Neural cell (in vitro differentiated cells): Measurements from ENCODE around the gene CEP57. TPM values are rescaled to one million over a fixed set of nuclear protein-coding genes. Genes with fewer than 3 reads are reported as not detected.

Source experiments
- H2AFZ ChIP-seq: fragments of 200-600, 300-800 bp; sonication (generic), shearing (Covaris generic); 2 replicates; pipeline ENCODE4 v1.6.0; 2014; ENCODE audit warnings: low read depth, mild to moderate bottlenecking, antibody characterized with exemption, low read length, moderate library complexity
- H3F3A ChIP-seq: fragments of 200-600 bp; shearing (Covaris generic); 2 replicates; pipeline ENCODE4 v1.6.1; 2016; ENCODE audit warnings: mild to moderate bottlenecking, moderate library complexity, mixed read lengths, antibody characterized with exemption, low read length; ENCODE audit not compliant: insufficient read depth, poor library complexity, severe bottlenecking
- H3K27ac ChIP-seq: fragments of 200-600, 300-800 bp; sonication (generic), shearing (Covaris generic); 2 replicates; pipeline ENCODE4 v1.5.1; 2014; ENCODE audit warnings: mild to moderate bottlenecking, low read length, moderate library complexity
- H3K27me3 ChIP-seq: fragments of 300-800, 200-600 bp; sonication (generic), shearing (Covaris generic); 2 replicates; pipeline ENCODE4 v1.6.0; 2014; ENCODE audit warnings: mild to moderate bottlenecking, low read depth, low read length, moderate library complexity; ENCODE audit not compliant: insufficient read depth
- H3K36me3 ChIP-seq: fragments of 300-800, 200-600 bp; sonication (generic), shearing (Covaris generic); 2 replicates; pipeline ENCODE4 v1.5.1; 2014; ENCODE audit warnings: mild to moderate bottlenecking, antibody characterized with exemption, low read length, moderate library complexity; ENCODE audit not compliant: insufficient read depth
- H3K4me2 ChIP-seq: fragments of 300-800, 200-600 bp; sonication (generic), shearing (Covaris generic); 2 replicates; pipeline ENCODE4 v1.6.0; 2014; ENCODE audit warnings: mild to moderate bottlenecking, low read length
- H3K4me3 ChIP-seq: fragments of 300-800, 200-600 bp; sonication (generic), shearing (Covaris generic); 2 replicates; pipeline ENCODE4 v1.5.1; 2014; ENCODE audit warnings: mild to moderate bottlenecking, low read length, moderate library complexity
- H3K79me2 ChIP-seq: fragments of 200-600 bp; shearing (Covaris generic); replicated peaks from 2 replicates; pipeline ENCODE4 v1.6.0; 2014; ENCODE audit warnings: mild to moderate bottlenecking, low read length, moderate library complexity; ENCODE audit not compliant: insufficient read depth
- H3K9ac ChIP-seq: fragments of 300-800, 200-600 bp; sonication (generic), shearing (Covaris generic); 2 replicates; pipeline ENCODE4 v1.6.1; 2016; ENCODE audit warnings: mild to moderate bottlenecking, low read length, mixed read lengths
- H3K9me2 ChIP-seq: fragments of 200-600 bp; shearing (Covaris generic); 2 replicates; pipeline ENCODE4 v1.6.1; 2016; ENCODE audit warnings: mild to moderate bottlenecking, low read length, mixed read lengths; ENCODE audit not compliant: insufficient read depth
- H3K9me3 ChIP-seq: fragments of 200-600, 300-800 bp; sonication (generic), shearing (Covaris generic); 2 replicates; pipeline ENCODE4 v1.6.1; 2016; ENCODE audit warnings: mild to moderate bottlenecking, mixed run types, low read length, moderate library complexity, mixed read lengths
- H4K20me1 ChIP-seq: fragments of 200-600 bp; shearing (Covaris generic); 2 replicates; pipeline ENCODE4 v1.6.1; 2016; ENCODE audit warnings: mild to moderate bottlenecking, mixed run types; ENCODE audit not compliant: insufficient read depth
- EP300 ChIP-seq: fragments of 450-650 bp; conservative IDR thresholded peaks from 2 replicates; pipeline ENCODE4 v1.6.1; 2014; ENCODE audit warnings: antibody characterized with exemption, mild to moderate bottlenecking, moderate library complexity; ENCODE audit not compliant: poor library complexity, severe bottlenecking
- EZH2 ChIP-seq: fragments of 200-600, 300-800 bp; shearing (Covaris generic), sonication (generic); IDR thresholded peaks from 2 replicates; pipeline ENCODE4 v1.6.1; 2014; ENCODE audit warnings: antibody characterized with exemption, low read length, borderline replicate concordance, mild to moderate bottlenecking; ENCODE audit not compliant: insufficient read depth, poor library complexity, severe bottlenecking
- MXI1 ChIP-seq: fragments of 450-650 bp; conservative IDR thresholded peaks from 2 replicates; pipeline ENCODE4 v1.6.1; 2014; ENCODE audit warnings: antibody characterized with exemption, mild to moderate bottlenecking; ENCODE audit not compliant: poor library complexity, severe bottlenecking
- POLR2AphosphoS5 ChIP-seq: IDR thresholded peaks from 2 replicates; pipeline ENCODE4 v1.6.1; 2012
- RAD21 ChIP-seq: fragments of 450-650 bp; conservative IDR thresholded peaks from 2 replicates; pipeline ENCODE4 v1.6.1; 2014; ENCODE audit warnings: antibody characterized with exemption, mild to moderate bottlenecking, moderate library complexity
- SMC3 ChIP-seq: fragments of 450-650 bp; conservative IDR thresholded peaks from 2 replicates; pipeline ENCODE4 v1.6.1; 2014; ENCODE audit warnings: antibody characterized with exemption, mild to moderate bottlenecking, moderate library complexity; ENCODE audit not compliant: poor library complexity
- TAF1 ChIP-seq: IDR thresholded peaks from 2 replicates; pipeline ENCODE4 v1.6.1; 2012; ENCODE audit warnings: low read depth
- polyA plus RNA-seq: library from polyadenylated mRNA; depleted of rRNA; stranded (reverse); fragments of >200 nt; gene quantifications from 2 replicates; pipeline ENCODE4 v1.2.3, GENCODE V29; 2014
- TF ChIP-seq, protein P1 (sequence below): fragments of 450-650 bp; IDR thresholded peaks from 2 replicates; pipeline ENCODE4 v1.5.1; 2014; ENCODE audit warnings: antibody characterized with exemption, mild to moderate bottlenecking, moderate library complexity; ENCODE audit not compliant: poor library complexity, severe bottlenecking
- TF ChIP-seq, protein P2 (sequence below): IDR thresholded peaks from 2 replicates; pipeline ENCODE4 v1.6.1; 2012; ENCODE audit warnings: borderline replicate concordance

The CEP57 gene
- polyA plus RNA-seq, 1 donor from 2014 or later = 184 TPM

DNA sequence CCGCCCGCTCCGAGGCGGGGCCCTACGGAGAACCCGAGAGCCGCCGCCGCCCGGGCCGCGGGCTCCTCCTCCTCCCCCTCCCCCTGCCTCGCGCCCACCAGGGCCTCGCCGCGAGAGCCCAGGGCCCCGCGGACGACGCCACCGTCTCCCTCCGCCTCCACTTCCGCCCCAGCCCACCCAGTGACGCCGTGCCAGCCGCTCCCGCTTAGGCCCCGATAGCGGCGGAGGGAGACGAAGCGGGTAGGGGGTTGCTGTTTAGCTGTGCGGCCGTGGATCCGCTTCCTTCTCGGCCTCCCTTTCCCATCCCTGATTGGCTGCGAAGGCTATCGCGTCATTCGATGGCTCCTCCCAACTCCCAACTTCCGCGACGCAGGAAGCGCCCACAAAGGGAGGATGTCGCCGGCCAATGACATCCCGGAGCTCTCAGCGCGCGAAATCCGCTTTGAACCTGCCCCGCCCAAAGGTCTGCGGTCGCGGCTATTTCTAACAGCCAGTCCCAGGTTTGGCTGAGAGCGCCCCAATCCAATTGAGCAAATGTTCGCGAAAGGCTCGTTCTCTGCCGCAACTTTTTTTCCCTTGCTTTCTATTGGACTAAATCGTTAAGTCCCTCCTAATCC, 684 bp upstream of the CEP57 start, which contains the start of gene FAM76B:
FAM76B (minus strand) TSS at position 277 of the 617 bp plus-strand sequence. CDS start 304 bp downstream, outside the sequence.
- TF ChIP-seq EZH2 (no peak), RAD21 (no peak), EP300 (peak; percentile 82), POLR2AphosphoS5 (peak; percentile 97), TAF1 (peak; percentile 23), MXI1 (peak; percentile 96), SMC3 (no peak)
- TF ChIP-seq, protein P1, sequence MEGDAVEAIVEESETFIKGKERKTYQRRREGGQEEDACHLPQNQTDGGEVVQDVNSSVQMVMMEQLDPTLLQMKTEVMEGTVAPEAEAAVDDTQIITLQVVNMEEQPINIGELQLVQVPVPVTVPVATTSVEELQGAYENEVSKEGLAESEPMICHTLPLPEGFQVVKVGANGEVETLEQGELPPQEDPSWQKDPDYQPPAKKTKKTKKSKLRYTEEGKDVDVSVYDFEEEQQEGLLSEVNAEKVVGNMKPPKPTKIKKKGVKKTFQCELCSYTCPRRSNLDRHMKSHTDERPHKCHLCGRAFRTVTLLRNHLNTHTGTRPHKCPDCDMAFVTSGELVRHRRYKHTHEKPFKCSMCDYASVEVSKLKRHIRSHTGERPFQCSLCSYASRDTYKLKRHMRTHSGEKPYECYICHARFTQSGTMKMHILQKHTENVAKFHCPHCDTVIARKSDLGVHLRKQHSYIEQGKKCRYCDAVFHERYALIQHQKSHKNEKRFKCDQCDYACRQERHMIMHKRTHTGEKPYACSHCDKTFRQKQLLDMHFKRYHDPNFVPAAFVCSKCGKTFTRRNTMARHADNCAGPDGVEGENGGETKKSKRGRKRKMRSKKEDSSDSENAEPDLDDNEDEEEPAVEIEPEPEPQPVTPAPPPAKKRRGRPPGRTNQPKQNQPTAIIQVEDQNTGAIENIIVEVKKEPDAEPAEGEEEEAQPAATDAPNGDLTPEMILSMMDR = no peak
- TF ChIP-seq, protein P2, sequence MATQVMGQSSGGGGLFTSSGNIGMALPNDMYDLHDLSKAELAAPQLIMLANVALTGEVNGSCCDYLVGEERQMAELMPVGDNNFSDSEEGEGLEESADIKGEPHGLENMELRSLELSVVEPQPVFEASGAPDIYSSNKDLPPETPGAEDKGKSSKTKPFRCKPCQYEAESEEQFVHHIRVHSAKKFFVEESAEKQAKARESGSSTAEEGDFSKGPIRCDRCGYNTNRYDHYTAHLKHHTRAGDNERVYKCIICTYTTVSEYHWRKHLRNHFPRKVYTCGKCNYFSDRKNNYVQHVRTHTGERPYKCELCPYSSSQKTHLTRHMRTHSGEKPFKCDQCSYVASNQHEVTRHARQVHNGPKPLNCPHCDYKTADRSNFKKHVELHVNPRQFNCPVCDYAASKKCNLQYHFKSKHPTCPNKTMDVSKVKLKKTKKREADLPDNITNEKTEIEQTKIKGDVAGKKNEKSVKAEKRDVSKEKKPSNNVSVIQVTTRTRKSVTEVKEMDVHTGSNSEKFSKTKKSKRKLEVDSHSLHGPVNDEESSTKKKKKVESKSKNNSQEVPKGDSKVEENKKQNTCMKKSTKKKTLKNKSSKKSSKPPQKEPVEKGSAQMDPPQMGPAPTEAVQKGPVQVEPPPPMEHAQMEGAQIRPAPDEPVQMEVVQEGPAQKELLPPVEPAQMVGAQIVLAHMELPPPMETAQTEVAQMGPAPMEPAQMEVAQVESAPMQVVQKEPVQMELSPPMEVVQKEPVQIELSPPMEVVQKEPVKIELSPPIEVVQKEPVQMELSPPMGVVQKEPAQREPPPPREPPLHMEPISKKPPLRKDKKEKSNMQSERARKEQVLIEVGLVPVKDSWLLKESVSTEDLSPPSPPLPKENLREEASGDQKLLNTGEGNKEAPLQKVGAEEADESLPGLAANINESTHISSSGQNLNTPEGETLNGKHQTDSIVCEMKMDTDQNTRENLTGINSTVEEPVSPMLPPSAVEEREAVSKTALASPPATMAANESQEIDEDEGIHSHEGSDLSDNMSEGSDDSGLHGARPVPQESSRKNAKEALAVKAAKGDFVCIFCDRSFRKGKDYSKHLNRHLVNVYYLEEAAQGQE = no peak
- H2AFZ ChIP-seq = peak within 1 kb of the TSS; percentile 93
- H3K79me2 ChIP-seq = peaks cover 45% of the 10 kb centered on the region
- H3K27me3 ChIP-seq = no peaks in the 10 kb centered on the region
- H3F3A ChIP-seq = no peaks in the 10 kb centered on the region
- peak within 1 kb of the TSS; percentile 98 for H3K9ac ChIP-seq
- peak within 1 kb of the TSS; percentile 99 for H3K27ac ChIP-seq
- no peaks in the 10 kb centered on the region for H3K9me3 ChIP-seq
- H3K4me2 ChIP-seq = peak within 1 kb of the TSS; percentile 93
- H4K20me1 ChIP-seq = peaks cover 4% of the 10 kb centered on the region
- no peaks in the 10 kb centered on the region for H3K9me2 ChIP-seq
- peaks cover 7% of the 10 kb centered on the region for H3K36me3 ChIP-seq
- H3K4me3 ChIP-seq = peak within 1 kb of the TSS; percentile 89

DNA sequence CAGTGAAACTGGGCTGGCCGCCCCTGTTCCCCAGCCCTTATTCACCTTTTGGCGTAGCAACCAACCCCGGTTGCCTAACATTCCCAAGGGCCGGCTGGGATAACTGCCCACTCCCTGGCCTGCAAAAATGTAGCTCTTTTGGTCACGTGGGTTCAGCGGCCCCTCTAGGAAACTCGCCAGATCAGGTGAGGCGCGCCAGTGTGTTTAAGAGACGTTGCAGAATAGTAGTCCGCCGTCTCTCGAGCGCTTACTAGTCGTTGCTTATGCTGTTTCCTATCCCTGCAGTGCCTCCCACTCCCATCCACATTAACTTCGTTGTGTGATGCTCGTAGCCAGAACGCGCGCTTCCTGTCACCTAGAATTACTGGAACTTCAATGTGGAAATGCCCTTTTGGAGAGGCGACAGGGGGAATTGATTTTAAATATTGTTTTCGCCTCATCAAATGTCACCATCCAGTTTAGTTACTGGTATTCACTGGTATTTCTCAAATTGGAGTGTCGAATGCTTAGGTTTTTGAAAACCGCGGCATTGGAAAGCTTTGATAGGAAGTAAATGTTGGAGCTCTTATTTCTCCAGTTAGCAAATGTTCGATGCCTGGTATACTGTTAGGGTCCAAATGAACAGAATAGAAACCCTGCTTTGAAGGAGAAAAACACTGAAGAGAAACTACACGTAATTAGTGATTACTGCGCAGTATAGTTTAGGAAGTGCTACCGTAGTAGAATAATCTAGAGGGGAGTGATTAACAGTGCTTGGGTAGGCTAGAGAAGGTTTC, 823 bp downstream of the CEP57 start:
- no peaks in the 10 kb centered on the region for H3K27me3 ChIP-seq
- no peaks in the 10 kb centered on the region for H3F3A ChIP-seq
- H3K4me3 ChIP-seq = peak overlapping the region; percentile 89
- peaks cover 58% of the 10 kb centered on the region for H3K79me2 ChIP-seq
- no peaks in the 10 kb centered on the region for H3K9me3 ChIP-seq
- TF ChIP-seq EP300 (no peak), MXI1 (peak; percentile 63), SMC3 (no peak), TAF1 (peak; percentile 5), RAD21 (peak; percentile 19), EZH2 (no peak), POLR2AphosphoS5 (no peak)
- TF ChIP-seq, protein P1 = no peak
- TF ChIP-seq, protein P2 = no peak
- peak overlapping the region; percentile 93 for H3K4me2 ChIP-seq
- peak overlapping the region; percentile 99 for H3K27ac ChIP-seq
- peak overlapping the region; percentile 98 for H3K9ac ChIP-seq
- peak overlapping the region; percentile 93 for H2AFZ ChIP-seq
- H3K9me2 ChIP-seq = no peaks in the 10 kb centered on the region
- peaks cover 4% of the 10 kb centered on the region for H4K20me1 ChIP-seq
- H3K36me3 ChIP-seq = peaks cover 4% of the 10 kb centered on the region
